ENCODE measurements around the gene CPNE2.

The CPNE2 gene

DNA sequence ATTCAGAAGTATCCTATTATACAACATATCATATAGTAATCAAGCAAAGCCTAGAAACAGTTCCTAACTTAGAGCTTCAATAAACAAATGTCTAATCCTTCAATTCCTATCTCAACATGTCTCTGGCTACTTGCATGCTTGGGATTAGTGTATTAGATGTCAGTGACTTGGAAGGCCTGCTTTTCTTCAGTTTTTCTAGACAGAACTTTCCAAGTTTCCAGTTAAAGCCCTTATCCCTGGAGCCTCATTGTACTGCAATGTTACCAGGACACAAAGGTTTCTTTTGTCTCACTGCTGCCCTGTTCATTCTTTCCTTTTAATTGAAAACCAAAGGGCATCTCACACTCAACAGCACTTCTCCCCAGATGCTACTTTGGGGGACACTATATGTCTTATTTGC is 76.9 kb downstream of the CPNE2 start:
- Histone ChIP-seq H2AFZ (ENCODE audit: low read length) (no peak overlapping the region), H3K23ac (ENCODE audit: low read depth, low read length, poor library complexity) (no peak overlapping the region), H3K18ac (ENCODE audit: low read length) (no peak overlapping the region), H3K27ac (replicated peaks; ENCODE audit: low read length) (peak overlapping the region; percentile 68), H3K79me1 (ENCODE audit: low read depth, low read length) (no peaks in the 10 kb centered on the region), H4K91ac (ENCODE audit: low read depth, low read length, poor library complexity) (no peak overlapping the region), H3K9me3 (replicated peaks in 1 of 2; ENCODE audit: control insufficient read depth in 2 of 2, insufficient read depth in 1 of 2, low read depth in 1 of 2, low read length in 2 of 2) (no peaks in the 10 kb centered on the region), H3K4ac (ENCODE audit: low read length) (no peak overlapping the region), H2BK5ac (ENCODE audit: low read length) (no peak overlapping the region), H3K4me2 (ENCODE audit: insufficient read depth, low read length, poor library complexity, severe bottlenecking) (no peak overlapping the region), H2AK5ac (ENCODE audit: low read depth, low read length) (no peak overlapping the region), H3K4me1 (ENCODE audit: control insufficient read depth in 2 of 2, insufficient read depth in 1 of 2, low read depth in 1 of 2, low read length in 2 of 2) (peaks cover 2 to 23% of the 10 kb centered on the region in 2 donors), H3K36me3 (replicated peaks in 1 of 2; ENCODE audit: control insufficient read depth in 2 of 2, insufficient read depth in 2 of 2, low read length in 2 of 2) (peaks cover 29 to 85% of the 10 kb centered on the region in 2 donors), H3K4me3 (ENCODE audit: low read length in 2 of 2) (no peak overlapping the region), H2BK120ac (ENCODE audit: low read depth, low read length) (no peak overlapping the region), H3K27me3 (ENCODE audit: control insufficient read depth in 3 of 3, insufficient read depth in 3 of 3, low read depth in 1 of 3, low read length in 3 of 3) (no peaks in the 10 kb centered on the region), H3K14ac (ENCODE audit: low read length) (no peak overlapping the region), H2BK15ac (ENCODE audit: low read length) (no peak overlapping the region), H2BK12ac (ENCODE audit: low read length) (no peak overlapping the region), H3K9ac (ENCODE audit: low read depth, low read length, poor library complexity) (no peak overlapping the region), H4K8ac (ENCODE audit: low read depth, low read length) (no peak overlapping the region)
- peak; percentile 53 for DNase-seq (ENCODE audit: low spot score)

DNA sequence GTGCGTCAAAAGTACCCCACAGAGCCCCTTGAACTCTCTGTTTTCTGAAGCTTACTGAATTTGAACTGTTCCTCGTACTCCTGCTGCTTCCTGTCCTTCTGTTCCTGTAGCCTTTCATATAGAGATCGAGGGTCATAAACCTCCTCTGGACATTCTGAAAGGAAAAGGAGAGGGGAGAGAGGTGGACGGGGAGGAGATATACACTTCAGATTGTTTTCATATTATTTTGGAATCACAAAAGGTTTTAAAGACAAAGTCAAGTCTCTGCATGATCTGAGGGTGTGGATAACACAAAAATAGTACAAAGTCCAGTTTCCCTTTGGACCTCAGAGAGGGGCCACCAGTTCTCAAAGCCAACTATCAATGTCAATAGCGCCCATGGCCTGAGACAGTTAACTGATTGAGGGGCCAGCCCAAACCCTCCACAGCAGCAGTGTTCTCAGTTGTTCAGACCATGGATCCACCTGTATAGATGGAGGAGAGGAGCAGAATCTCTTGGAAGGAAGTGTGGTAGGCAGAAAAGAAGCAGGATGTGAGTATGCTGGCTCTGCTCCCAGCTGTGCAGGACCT is 80.4 kb downstream of the CPNE2 start:
- H4K91ac ChIP-seq (ENCODE audit: low read depth, low read length, poor library complexity) = no peak overlapping the region
- H3K79me1 ChIP-seq (ENCODE audit: low read depth, low read length) = no peaks in the 10 kb centered on the region
- H3K9me3 ChIP-seq (replicated peaks in 1 of 2; ENCODE audit: control insufficient read depth in 2 of 2, insufficient read depth in 1 of 2, low read depth in 1 of 2, low read length in 2 of 2) = no peaks in the 10 kb centered on the region
- no peak overlapping the region for H2AK5ac ChIP-seq (ENCODE audit: low read depth, low read length)
- H2BK5ac ChIP-seq (ENCODE audit: low read length) = no peak overlapping the region
- no peak overlapping the region for H3K9ac ChIP-seq (ENCODE audit: low read depth, low read length, poor library complexity)
- no peak overlapping the region for H3K4me2 ChIP-seq (ENCODE audit: insufficient read depth, low read length, poor library complexity, severe bottlenecking)
- H2AFZ ChIP-seq (ENCODE audit: low read length) = no peak overlapping the region
- peaks cover 13 to 52% of the 10 kb centered on the region in 2 donors for H3K36me3 ChIP-seq (replicated peaks in 1 of 2; ENCODE audit: control insufficient read depth in 2 of 2, insufficient read depth in 2 of 2, low read length in 2 of 2)
- H3K4me1 ChIP-seq (ENCODE audit: control insufficient read depth in 2 of 2, insufficient read depth in 1 of 2, low read depth in 1 of 2, low read length in 2 of 2) = peaks cover 2 to 20% of the 10 kb centered on the region in 2 donors
- no peaks in the 10 kb centered on the region for H3K27me3 ChIP-seq (ENCODE audit: control insufficient read depth in 3 of 3, insufficient read depth in 3 of 3, low read depth in 1 of 3, low read length in 3 of 3)
- H3K4ac ChIP-seq (ENCODE audit: low read length) = no peak overlapping the region
- H2BK15ac ChIP-seq (ENCODE audit: low read length) = no peak overlapping the region
- no peak overlapping the region for H2BK12ac ChIP-seq (ENCODE audit: low read length)
- H4K8ac ChIP-seq (ENCODE audit: low read depth, low read length) = no peak overlapping the region
- no peak overlapping the region for H2BK120ac ChIP-seq (ENCODE audit: low read depth, low read length)
- H3K18ac ChIP-seq (ENCODE audit: low read length) = no peak overlapping the region
- WGBS, 2 donors (ENCODE audit: extremely low coverage in 2 of 2, insufficient read length in 2 of 2, insufficient replicate concordance in 1 of 2) = no CpG with 5 or more reads among the region's 5 CpGs
- no peak overlapping the region for H3K4me3 ChIP-seq (ENCODE audit: low read length in 2 of 2)
- no peak overlapping the region for H3K14ac ChIP-seq (ENCODE audit: low read length)
- no peak for DNase-seq (ENCODE audit: low spot score)
- H3K27ac ChIP-seq (replicated peaks; ENCODE audit: low read length) = no peak overlapping the region
- no peak overlapping the region for H3K23ac ChIP-seq (ENCODE audit: low read depth, low read length, poor library complexity)

DNA sequence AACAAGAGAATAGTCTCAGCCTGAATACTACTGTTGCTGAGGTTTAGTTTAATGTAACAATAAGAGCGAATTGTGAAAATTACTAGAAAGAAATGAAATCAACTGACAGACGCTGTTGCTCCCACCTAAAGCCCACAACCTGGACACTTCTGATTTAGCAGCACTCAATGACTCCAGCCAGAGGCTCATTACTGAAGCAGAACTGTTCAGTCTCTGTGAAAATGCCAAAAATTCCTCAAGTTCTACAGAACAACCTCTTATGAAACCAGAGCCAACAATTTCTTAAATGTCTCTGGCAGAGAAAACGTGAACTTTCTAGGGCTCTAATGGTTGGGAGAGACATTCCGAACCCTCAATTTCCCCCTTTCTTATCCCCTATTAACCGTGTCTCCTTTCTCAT is 83.5 kb downstream of the CPNE2 start:
- Histone ChIP-seq H2BK5ac (ENCODE audit: low read length) (no peak overlapping the region), H3K79me1 (ENCODE audit: low read depth, low read length) (no peaks in the 10 kb centered on the region), H2BK15ac (ENCODE audit: low read length) (no peak overlapping the region), H3K4me1 (ENCODE audit: control insufficient read depth in 2 of 2, insufficient read depth in 1 of 2, low read depth in 1 of 2, low read length in 2 of 2) (peaks cover 0 to 15% of the 10 kb centered on the region in 2 donors), H3K27ac (replicated peaks; ENCODE audit: low read length) (no peak overlapping the region), H3K9ac (ENCODE audit: low read depth, low read length, poor library complexity) (no peak overlapping the region), H3K27me3 (ENCODE audit: control insufficient read depth in 3 of 3, insufficient read depth in 3 of 3, low read depth in 1 of 3, low read length in 3 of 3) (no peaks in the 10 kb centered on the region), H3K9me3 (replicated peaks in 1 of 2; ENCODE audit: control insufficient read depth in 2 of 2, insufficient read depth in 1 of 2, low read depth in 1 of 2, low read length in 2 of 2) (no peaks in the 10 kb centered on the region), H3K4ac (ENCODE audit: low read length) (no peak overlapping the region), H3K36me3 (replicated peaks in 1 of 2; ENCODE audit: control insufficient read depth in 2 of 2, insufficient read depth in 2 of 2, low read length in 2 of 2) (peaks cover 13 to 32% of the 10 kb centered on the region in 2 donors), H4K8ac (ENCODE audit: low read depth, low read length) (no peak overlapping the region), H2AFZ (ENCODE audit: low read length) (no peak overlapping the region), H4K91ac (ENCODE audit: low read depth, low read length, poor library complexity) (no peak overlapping the region), H3K4me3 (ENCODE audit: low read length in 2 of 2) (no peak overlapping the region), H2AK5ac (ENCODE audit: low read depth, low read length) (no peak overlapping the region), H3K4me2 (ENCODE audit: insufficient read depth, low read length, poor library complexity, severe bottlenecking) (no peak overlapping the region), H3K18ac (ENCODE audit: low read length) (no peak overlapping the region), H2BK12ac (ENCODE audit: low read length) (no peak overlapping the region), H3K23ac (ENCODE audit: low read depth, low read length, poor library complexity) (no peak overlapping the region), H2BK120ac (ENCODE audit: low read depth, low read length) (no peak overlapping the region), H3K14ac (ENCODE audit: low read length) (no peak overlapping the region)
- no peak for DNase-seq (ENCODE audit: low spot score)
- no CpG with 5 or more reads among the region's 5 CpGs for WGBS, 2 donors (ENCODE audit: extremely low coverage in 2 of 2, insufficient read length in 2 of 2, insufficient replicate concordance in 1 of 2)

DNA sequence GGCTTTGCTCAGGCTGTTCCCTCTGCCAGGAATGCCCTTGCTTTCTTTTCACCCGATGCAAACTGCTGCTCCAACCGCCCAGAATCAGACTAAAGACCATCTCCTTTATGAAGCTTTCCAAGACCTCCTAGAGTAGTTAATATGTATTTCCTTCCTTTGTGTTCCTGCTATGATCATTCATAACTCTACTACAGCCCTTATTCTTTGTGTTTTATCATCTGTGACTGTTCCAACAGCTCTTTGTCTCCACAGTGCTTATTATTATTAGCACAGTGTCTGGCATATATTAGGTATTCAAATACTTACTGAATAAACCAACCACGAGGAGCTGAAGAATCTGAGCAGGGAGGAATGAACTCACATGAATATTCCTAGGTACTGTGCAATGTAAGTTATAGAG is 85.8 kb downstream of the CPNE2 start:
- no peak overlapping the region for H3K9ac ChIP-seq (ENCODE audit: low read depth, low read length, poor library complexity)
- H3K18ac ChIP-seq (ENCODE audit: low read length) = no peak overlapping the region
- no peak overlapping the region for H2BK120ac ChIP-seq (ENCODE audit: low read depth, low read length)
- no peak for DNase-seq (ENCODE audit: low spot score)
- H3K79me1 ChIP-seq (ENCODE audit: low read depth, low read length) = no peaks in the 10 kb centered on the region
- no peak overlapping the region for H3K4me3 ChIP-seq (ENCODE audit: low read length in 2 of 2)
- H2AFZ ChIP-seq (ENCODE audit: low read length) = peak overlapping the region; percentile 27
- no peak overlapping the region for H3K14ac ChIP-seq (ENCODE audit: low read length)
- no peak overlapping the region for H2AK5ac ChIP-seq (ENCODE audit: low read depth, low read length)
- no peaks in the 10 kb centered on the region for H3K9me3 ChIP-seq (replicated peaks in 1 of 2; ENCODE audit: control insufficient read depth in 2 of 2, insufficient read depth in 1 of 2, low read depth in 1 of 2, low read length in 2 of 2)
- no peak overlapping the region for H2BK15ac ChIP-seq (ENCODE audit: low read length)
- H3K36me3 ChIP-seq (replicated peaks in 1 of 2; ENCODE audit: control insufficient read depth in 2 of 2, insufficient read depth in 2 of 2, low read length in 2 of 2) = peaks cover 0 to 10% of the 10 kb centered on the region in 2 donors
- peaks cover 0 to 8% of the 10 kb centered on the region in 2 donors for H3K4me1 ChIP-seq (ENCODE audit: control insufficient read depth in 2 of 2, insufficient read depth in 1 of 2, low read depth in 1 of 2, low read length in 2 of 2)
- no peak overlapping the region for H3K4ac ChIP-seq (ENCODE audit: low read length)
- H4K91ac ChIP-seq (ENCODE audit: low read depth, low read length, poor library complexity) = no peak overlapping the region
- H2BK12ac ChIP-seq (ENCODE audit: low read length) = no peak overlapping the region
- H3K27ac ChIP-seq (replicated peaks; ENCODE audit: low read length) = no peak overlapping the region
- no peak overlapping the region for H4K8ac ChIP-seq (ENCODE audit: low read depth, low read length)
- no CpG with 5 or more reads among the region's 3 CpGs for WGBS, 2 donors (ENCODE audit: extremely low coverage in 2 of 2, insufficient read length in 2 of 2, insufficient replicate concordance in 1 of 2)
- no peaks in the 10 kb centered on the region for H3K27me3 ChIP-seq (ENCODE audit: control insufficient read depth in 3 of 3, insufficient read depth in 3 of 3, low read depth in 1 of 3, low read length in 3 of 3)
- H3K23ac ChIP-seq (ENCODE audit: low read depth, low read length, poor library complexity) = no peak overlapping the region
- no peak overlapping the region for H2BK5ac ChIP-seq (ENCODE audit: low read length)
- no peak overlapping the region for H3K4me2 ChIP-seq (ENCODE audit: insufficient read depth, low read length, poor library complexity, severe bottlenecking)

Data from neuronal stem cell (in vitro differentiated cells).